LNCAP (cell line): Measurements from ENCODE around the gene TMPRSS15.

Experiments used
- TF ChIP-seq, protein P1 (sequence below): fragments of 450-650 bp; IDR thresholded peaks from 2 replicates; pipeline ENCODE4 v1.5.1; 2017; ENCODE audit warnings: mild to moderate bottlenecking

The TMPRSS15 gene

DNA sequence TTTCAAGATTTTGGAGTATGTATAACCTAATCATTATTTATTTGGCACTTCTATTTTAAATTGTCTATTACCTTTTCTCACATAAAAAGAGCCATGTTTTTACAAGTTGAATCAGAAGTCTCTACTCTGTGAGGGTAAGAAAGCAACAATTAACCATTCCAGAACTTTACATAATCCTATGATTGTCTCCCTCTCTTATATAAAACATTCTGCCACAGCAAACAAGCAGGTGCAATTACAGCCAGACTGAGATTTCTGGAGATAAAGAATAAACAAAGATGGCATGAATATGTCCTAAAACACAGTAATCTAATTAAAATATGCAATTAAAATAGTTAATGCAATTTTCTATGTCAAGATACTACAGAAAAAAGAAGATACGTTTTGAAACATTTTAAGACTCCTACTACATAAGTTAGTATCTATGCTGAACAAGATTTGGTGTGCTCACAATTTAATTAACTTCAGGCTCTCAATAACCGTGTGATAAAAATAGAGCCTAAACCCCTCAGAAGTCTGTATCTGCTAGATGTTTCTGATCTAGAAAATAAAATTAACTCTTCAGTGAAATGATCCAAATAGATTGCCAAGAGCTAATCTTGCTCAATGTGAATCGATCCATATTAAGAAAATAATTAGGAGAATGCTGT lies 13.7 kb upstream of the TMPRSS15 start:
- TF ChIP-seq, protein P1, sequence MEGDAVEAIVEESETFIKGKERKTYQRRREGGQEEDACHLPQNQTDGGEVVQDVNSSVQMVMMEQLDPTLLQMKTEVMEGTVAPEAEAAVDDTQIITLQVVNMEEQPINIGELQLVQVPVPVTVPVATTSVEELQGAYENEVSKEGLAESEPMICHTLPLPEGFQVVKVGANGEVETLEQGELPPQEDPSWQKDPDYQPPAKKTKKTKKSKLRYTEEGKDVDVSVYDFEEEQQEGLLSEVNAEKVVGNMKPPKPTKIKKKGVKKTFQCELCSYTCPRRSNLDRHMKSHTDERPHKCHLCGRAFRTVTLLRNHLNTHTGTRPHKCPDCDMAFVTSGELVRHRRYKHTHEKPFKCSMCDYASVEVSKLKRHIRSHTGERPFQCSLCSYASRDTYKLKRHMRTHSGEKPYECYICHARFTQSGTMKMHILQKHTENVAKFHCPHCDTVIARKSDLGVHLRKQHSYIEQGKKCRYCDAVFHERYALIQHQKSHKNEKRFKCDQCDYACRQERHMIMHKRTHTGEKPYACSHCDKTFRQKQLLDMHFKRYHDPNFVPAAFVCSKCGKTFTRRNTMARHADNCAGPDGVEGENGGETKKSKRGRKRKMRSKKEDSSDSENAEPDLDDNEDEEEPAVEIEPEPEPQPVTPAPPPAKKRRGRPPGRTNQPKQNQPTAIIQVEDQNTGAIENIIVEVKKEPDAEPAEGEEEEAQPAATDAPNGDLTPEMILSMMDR, result no peak

DNA sequence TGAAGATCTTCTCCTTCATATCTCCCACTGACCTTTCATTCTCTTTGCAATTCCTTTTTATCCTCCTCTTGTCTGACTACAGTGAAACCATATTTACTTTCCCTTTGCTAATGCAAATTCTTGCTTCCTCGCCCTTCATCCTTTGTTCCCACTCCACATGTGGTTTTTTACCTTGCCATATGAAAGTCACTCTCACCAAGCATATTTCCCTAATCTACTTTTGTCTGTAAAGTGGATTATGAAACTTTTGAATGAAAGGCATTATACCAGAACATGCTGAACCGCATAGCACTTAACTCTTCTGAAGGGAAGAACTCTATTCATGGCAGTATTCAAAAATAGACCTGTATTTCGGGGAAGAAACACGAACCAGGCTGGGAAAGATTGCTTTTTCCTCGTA lies 8.0 kb upstream of the TMPRSS15 start:
- TF ChIP-seq, protein P1, result no peak

DNA sequence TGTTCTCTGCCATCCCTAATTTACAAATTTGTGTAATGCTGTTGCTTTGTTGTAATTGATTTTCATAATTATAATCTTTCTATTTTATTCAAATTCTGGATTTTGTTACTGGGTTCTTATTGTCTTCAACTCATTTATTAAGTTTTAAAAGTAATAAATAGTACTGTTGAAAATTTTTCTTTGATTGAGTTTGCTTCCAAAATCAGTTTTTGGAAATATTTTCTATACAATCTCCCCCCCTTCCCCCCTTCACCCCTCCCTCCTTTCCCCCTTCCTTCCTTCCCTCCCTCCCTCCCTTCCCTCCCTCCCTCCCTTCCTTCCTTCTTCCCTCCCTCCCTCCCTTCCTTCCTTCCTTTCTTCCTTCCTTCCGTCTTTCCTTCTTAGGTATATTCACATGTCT lies 6.0 kb upstream of the TMPRSS15 start:
- TF ChIP-seq, protein P1, result no peak

DNA sequence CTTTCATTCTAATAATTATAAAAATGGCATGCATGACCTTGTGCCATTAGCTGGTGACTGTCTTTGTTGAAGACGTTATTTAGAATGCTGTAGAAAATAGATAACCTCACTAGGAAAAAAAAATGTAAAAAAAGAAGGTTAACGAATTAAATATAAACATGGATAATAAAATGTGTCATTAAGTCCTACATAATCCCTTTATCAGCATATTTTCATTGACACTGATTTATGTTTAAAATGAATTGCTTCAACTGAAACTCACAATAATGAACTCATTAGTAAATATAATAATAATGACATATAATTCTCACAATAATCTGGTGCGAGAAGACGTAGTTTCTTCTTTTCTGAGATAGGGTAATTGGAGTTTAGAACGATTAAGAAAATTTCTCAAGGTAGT lies 4.7 kb downstream of the TMPRSS15 start:
- TF ChIP-seq, protein P1, result no peak

DNA sequence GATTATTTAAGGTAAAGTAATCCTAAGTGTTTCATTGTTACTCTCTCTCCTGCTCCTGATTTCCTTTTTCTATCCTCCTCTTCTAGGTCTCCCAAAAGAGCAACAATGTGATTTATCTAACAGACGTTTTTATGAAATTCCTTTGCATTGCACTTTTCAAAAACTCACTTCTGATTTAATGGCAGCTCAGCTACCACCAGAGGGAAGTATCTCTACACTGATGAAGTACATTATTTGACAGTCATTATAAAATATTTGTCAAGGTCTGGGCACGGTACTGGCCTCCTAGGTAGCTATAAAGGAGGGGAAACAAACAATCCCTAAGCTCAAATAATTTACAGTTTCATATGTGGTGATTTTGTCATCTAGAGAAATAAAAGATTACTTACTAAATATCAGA lies 15.6 kb downstream of the TMPRSS15 start:
- TF ChIP-seq, protein P1, result no peak

DNA sequence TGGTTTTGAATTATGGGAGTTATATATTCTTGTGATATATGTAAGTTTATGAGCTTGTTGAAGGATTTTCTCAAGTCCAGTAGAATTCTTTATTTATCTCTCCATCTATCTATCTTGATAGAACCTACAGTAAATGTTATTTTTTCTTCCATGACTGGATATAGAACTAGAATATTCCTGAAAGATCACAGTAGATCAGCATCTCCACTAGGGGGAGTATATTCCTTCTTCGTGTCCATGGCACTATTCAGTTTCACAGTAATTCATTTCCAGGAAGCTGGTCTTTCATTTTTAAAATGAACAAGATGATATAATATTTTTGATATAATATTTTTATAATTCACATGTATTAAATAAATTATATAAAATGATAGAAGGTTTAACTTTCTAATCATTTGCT lies 18.8 kb downstream of the TMPRSS15 start:
- TF ChIP-seq, protein P1, result peak; percentile 60

DNA sequence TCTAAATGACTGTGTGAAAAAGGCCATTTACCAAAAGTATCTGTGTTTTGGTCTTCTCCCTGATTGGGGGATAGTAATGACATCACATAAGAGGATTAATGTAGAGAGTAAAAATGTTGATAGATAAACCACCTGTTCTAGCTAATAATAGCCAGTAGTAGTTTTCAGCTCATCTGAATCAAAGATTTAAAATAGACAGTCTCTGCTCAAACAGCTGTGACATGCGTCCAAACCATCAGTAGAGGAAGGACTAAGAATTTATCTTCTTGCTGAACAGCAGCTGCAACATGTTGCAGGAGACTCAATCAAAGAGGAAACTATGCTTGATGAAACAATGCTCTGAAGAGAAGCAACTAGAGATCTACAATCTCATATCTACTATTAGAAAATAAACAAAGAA lies 21.4 kb downstream of the TMPRSS15 start:
- TF ChIP-seq, protein P1, result no peak

DNA sequence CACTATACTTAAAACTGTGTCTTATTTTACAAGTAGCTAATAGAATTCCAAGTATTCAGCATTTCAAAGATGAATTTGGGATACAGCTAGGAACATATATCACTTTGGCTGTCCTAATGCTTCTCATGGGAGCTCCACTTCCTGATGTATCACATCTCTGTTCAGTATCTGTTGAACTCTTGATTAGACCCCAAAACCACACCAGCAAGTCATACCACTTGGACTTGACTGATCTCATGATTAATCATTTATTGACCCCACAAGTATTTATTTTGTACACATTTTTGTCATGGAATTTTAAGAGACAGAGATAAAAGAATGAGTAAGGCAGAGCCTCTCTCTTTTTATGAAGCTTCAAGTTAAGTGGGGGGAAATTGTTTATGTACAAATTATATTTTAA lies 30.0 kb downstream of the TMPRSS15 start:
- TF ChIP-seq, protein P1, result no peak
